ENCODE measurements around the gene MAP2.

DNA sequence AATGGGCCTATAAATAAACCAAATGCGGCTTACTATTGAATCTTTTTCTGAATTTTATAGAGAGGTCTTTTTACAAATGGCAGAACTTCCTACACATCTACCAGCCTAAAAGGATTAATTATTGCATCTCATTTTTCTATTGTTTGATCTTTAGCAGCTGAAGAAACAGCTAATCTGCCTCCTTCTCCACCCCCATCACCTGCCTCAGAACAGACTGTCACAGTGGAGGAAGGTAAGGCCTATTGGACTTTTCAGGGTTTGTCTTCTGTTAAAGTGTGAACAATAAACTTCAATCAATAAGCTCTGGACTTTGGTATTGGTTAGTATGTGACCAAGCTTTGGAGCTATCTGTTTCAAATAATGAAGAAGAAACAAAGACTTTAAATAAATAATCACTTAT lies 256.7 kb downstream of the MAP2 start:
- no peak for TF ChIP-seq POLR2A (IDR thresholded peaks at IDR 0.05; ENCODE audit: low read depth, low read length)
- TF ChIP-seq POLR2AphosphoS5 (IDR thresholded peaks at IDR 0.05; ENCODE audit: low read depth, low read length): no peak
- no peak for TF ChIP-seq PAX5 (IDR thresholded peaks at IDR 0.05; ENCODE audit: insufficient read depth, low read length, severe bottlenecking)
- TF ChIP-seq SPI1 (IDR thresholded peaks at IDR 0.05; ENCODE audit: low read depth, low read length): no peak

All from GM12891 (cell line).